ENCODE results near the gene SORL1. TPM values are rescaled to one million over a fixed set of nuclear protein-coding genes. Genes with fewer than 3 reads are reported as not detected.

Gene SORL1
- total and polyA plus RNA-seq, 2 of the 8 experiments (the other 6 are each of a cell fraction or from before 2014, with no cell fraction given), result 38.1 to 65.5 TPM

DNA sequence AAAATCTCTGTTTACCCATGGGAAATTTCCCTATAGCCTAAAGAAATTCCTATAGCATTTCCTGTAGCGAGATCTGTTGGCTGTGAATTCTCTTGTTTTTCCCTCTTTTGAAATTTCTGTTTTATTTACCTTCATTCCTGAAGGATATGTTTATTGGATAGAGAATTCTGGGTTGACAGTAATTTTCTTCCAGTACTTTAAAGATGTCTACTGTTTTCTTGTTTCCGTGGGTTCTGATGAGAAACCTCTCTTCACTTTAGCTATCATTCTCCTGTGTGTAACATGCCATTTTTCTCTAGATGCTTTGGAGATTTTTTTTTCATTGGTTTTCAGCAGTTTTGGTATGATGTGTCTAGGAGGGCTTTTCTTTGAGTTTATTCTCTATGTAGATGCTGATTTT is 78.1 kb downstream of the SORL1 start:
- H3K79me2 ChIP-seq (ENCODE audit: control insufficient read depth in 1 of 2, insufficient read depth in 2 of 2, low read length in 2 of 2), result peaks cover 0 to 4% of the 10 kb centered on the region in 2 experiments; a peak in 1 of 4 replicates
- ChIA-PET CTCF (ENCODE audit: partially characterized antibody) (no interaction called here), POLR2A (ENCODE audit: partially characterized antibody) (no interaction called here)
- H2BK120ac ChIP-seq (replicated peaks; ENCODE audit: low read depth, low read length), result no peak overlapping the region
- H2BK5ac ChIP-seq (ENCODE audit: low read depth, low read length), result no peak overlapping the region
- H3K79me1 ChIP-seq (ENCODE audit: low read depth, low read length), result no peaks in the 10 kb centered on the region; the same call in 1 of the 2 replicates
- DNase-seq (ENCODE audit: low read depth in 1 of 2, low spot score in 2 of 2), result no peak
- no peak overlapping the region for H4K91ac ChIP-seq (replicated peaks; ENCODE audit: insufficient read length, low read length)
- no peaks in the 10 kb centered on the region for H3K23me2 ChIP-seq (ENCODE audit: low read depth, low read length)
- no peak overlapping the region for H4K5ac ChIP-seq (ENCODE audit: insufficient read length, low read depth, low read length)
- H3K18ac ChIP-seq (ENCODE audit: extremely low read depth, low read length), result no peak overlapping the region
- H2BK15ac ChIP-seq (ENCODE audit: low read length), result no peak overlapping the region
- H3K23ac ChIP-seq (ENCODE audit: insufficient read length), result no peak overlapping the region
- H2AFZ ChIP-seq (ENCODE audit: low read length), result no peak overlapping the region
- H3K27ac ChIP-seq (ENCODE audit: low read depth, low read length), result no peak overlapping the region
- H3K9ac ChIP-seq (replicated peaks in 1 of 4; ENCODE audit: extremely low read depth in 1 of 4, low read depth in 3 of 4, low read length in 3 of 4), result no peak overlapping the region
- H2BK12ac ChIP-seq (ENCODE audit: low read depth, low read length), result no peak overlapping the region
- WGBS, 2 experiments (ENCODE audit: extremely low coverage in 1 of 2, insufficient coverage in 1 of 2, insufficient read length in 1 of 2, insufficient replicate concordance in 2 of 2, low coverage in 1 of 2, low lambda C conversion rate in 2 of 2, missing lambda C conversion rate in 1 of 2), result 97% methylated on average over 2 of the region's 2 CpGs; no CpG with 5 or more reads in 1 of the 2 experiments
- no peaks in the 10 kb centered on the region for H3K27me3 ChIP-seq (replicated peaks in 1 of 4; ENCODE audit: control insufficient read depth in 3 of 4, extremely low read depth in 1 of 4, insufficient read depth in 3 of 4, low read length in 3 of 4)
- no peak for TF ChIP-seq NRF1 (IDR thresholded peaks at IDR 0.05; ENCODE audit: low read depth, low read length)
- no peak for TF ChIP-seq RAD21 (IDR thresholded peaks at IDR 0.05 in 1 of 2, conservative IDR thresholded peaks at IDR 0.05 in 1 of 2; ENCODE audit: low read depth in 2 of 2, low read length in 2 of 2)
- TF ChIP-seq RXRA (IDR thresholded peaks at IDR 0.05; ENCODE audit: insufficient read depth, low read depth, low read length), result no peak
- no peak overlapping the region for H3K4ac ChIP-seq (replicated peaks; ENCODE audit: insufficient read length, low read depth, low read length)
- no peak overlapping the region for H3K14ac ChIP-seq (ENCODE audit: insufficient read length)
- no peak overlapping the region for H3K4me2 ChIP-seq (ENCODE audit: insufficient read depth in 1 of 2, low read depth in 2 of 2, low read length in 2 of 2)
- H3K9me3 ChIP-seq (ENCODE audit: insufficient read depth in 2 of 2, low read depth in 1 of 2, low read length in 1 of 2), result no peaks in the 10 kb centered on the region
- no peaks in the 10 kb centered on the region for H4K20me1 ChIP-seq (replicated peaks in 1 of 2; ENCODE audit: control insufficient read depth in 1 of 2, insufficient read depth in 2 of 2, low read length in 2 of 2)
- no peak overlapping the region for H3K56ac ChIP-seq (replicated peaks; ENCODE audit: insufficient read length, low read depth, low read length)
- peaks cover 0 to 16% (median 3%) of the 10 kb centered on the region in 4 experiments; a peak in 5 of 8 replicates for H3K36me3 ChIP-seq (ENCODE audit: control insufficient read depth in 2 of 4, insufficient read depth in 4 of 4, low read length in 3 of 4)
- H2BK20ac ChIP-seq (ENCODE audit: low read length), result no peak overlapping the region
- no peak overlapping the region for H4K8ac ChIP-seq (ENCODE audit: extremely low read depth, insufficient read depth, low read length)
- no peak overlapping the region for H2AK5ac ChIP-seq (ENCODE audit: low read depth, low read length)
- no peaks in the 10 kb centered on the region for H3K4me1 ChIP-seq (replicated peaks in 1 of 4; ENCODE audit: control insufficient read depth in 3 of 4, insufficient read depth in 4 of 4, low read length in 3 of 4)
- no peak overlapping the region for H3K4me3 ChIP-seq (ENCODE audit: extremely low read depth in 1 of 4, insufficient read depth in 2 of 4, low read depth in 3 of 4, low read length in 4 of 4)
- FAIRE-seq, result no peak

All from H1 (cell line).